H1 (cell line): ENCODE measurements around the gene FADD.

Source experiments
- BRCA1 ChIP-seq: IDR thresholded peaks from 2 replicates; pipeline ENCODE4 v1.6.1; 2012; ENCODE audit warnings: low read depth, low read length, improper control_type of control experiment
- CEBPB ChIP-seq: IDR thresholded peaks from 2 replicates; pipeline ENCODE4 v1.6.1; 2012; ENCODE audit warnings: low read depth, low read length
- CTCF ChIP-seq, 3 experiments: IDR thresholded peaks; 1 replicate in 2 of 3; 2 replicates in 1 of 3; pipeline versions ENCODE4 v1.5.1 to v1.6.1; 2011; ENCODE audit warnings: low read length in 3 of 3, mild to moderate bottlenecking in 3 of 3, inconsistent platforms in 2 of 3, low read depth in 1 of 3, moderate library complexity in 1 of 3; ENCODE audit not compliant: insufficient read depth in 1 of 3; ENCODE audit errors: control extremely low read depth in 1 of 3
- EP300 ChIP-seq, 2 experiments: IDR thresholded peaks; 1 replicate in 1 of 2; 2 replicates in 1 of 2; pipeline ENCODE4 v1.6.1; 2011 to 2012; ENCODE audit warnings: low read depth in 2 of 2, low read length in 2 of 2, mild to moderate bottlenecking in 2 of 2, borderline replicate concordance in 1 of 2, inconsistent platforms in 1 of 2, moderate library complexity in 1 of 2
- JUN ChIP-seq: IDR thresholded peaks from 2 replicates; pipeline ENCODE4 v1.6.1; 2011; ENCODE audit warnings: low read depth, mild to moderate bottlenecking, improper control_type of control experiment, low read length
- NANOG ChIP-seq: IDR thresholded peaks from 2 replicates; pipeline ENCODE4 v1.6.1; 2011; ENCODE audit warnings: low read length, low read depth, mild to moderate bottlenecking, inconsistent platforms; ENCODE audit not compliant: insufficient read depth, poor library complexity, severe bottlenecking
- RNF2 ChIP-seq: fragments of 200-900, 300-1000 bp; sonication (generic); IDR thresholded peaks from 2 replicates; pipeline ENCODE4 v1.7.1; 2016; ENCODE audit warnings: borderline replicate concordance, low read depth, mild to moderate bottlenecking, antibody characterized with exemption, low read length; ENCODE audit not compliant: poor library complexity, severe bottlenecking; ENCODE audit errors: missing control alignments
- SAP30 ChIP-seq: fragments of 300-600 bp; sonication (generic); IDR thresholded peaks from 2 replicates; pipeline ENCODE4 v1.7.1; 2012; ENCODE audit warnings: low read length, moderate library complexity, mild to moderate bottlenecking, inconsistent platforms; ENCODE audit not compliant: insufficient read depth, insufficient replicate concordance
- TF ChIP-seq, protein P1 (sequence below): IDR thresholded peaks from 2 replicates; pipeline ENCODE4 v1.6.1; 2011; ENCODE audit warnings: low read length, improper control_type of control experiment

GRCh38 chr11:70206982-70207376, 3.9 kb downstream of the FADD start:
- TF ChIP-seq CTCF (IDR thresholded peaks at IDR 0.05; ENCODE audit: control extremely low read depth in 1 of 3, insufficient read depth in 1 of 3, low read depth in 1 of 3, low read length in 3 of 3) = no peak
- no peak for TF ChIP-seq SAP30
- no peak for TF ChIP-seq BRCA1
- no peak for TF ChIP-seq RNF2
- TF ChIP-seq JUN = no peak
- no peak for TF ChIP-seq EP300 (IDR thresholded peaks at IDR 0.05; ENCODE audit: borderline replicate concordance in 1 of 2, low read depth in 2 of 2, low read length in 2 of 2)
- no peak for TF ChIP-seq NANOG
- TF ChIP-seq, protein P1, sequence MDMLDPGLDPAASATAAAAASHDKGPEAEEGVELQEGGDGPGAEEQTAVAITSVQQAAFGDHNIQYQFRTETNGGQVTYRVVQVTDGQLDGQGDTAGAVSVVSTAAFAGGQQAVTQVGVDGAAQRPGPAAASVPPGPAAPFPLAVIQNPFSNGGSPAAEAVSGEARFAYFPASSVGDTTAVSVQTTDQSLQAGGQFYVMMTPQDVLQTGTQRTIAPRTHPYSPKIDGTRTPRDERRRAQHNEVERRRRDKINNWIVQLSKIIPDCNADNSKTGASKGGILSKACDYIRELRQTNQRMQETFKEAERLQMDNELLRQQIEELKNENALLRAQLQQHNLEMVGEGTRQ = no peak
- TF ChIP-seq CEBPB = no peak
